Measurements from ENCODE around the gene ZNF668. TPM values are rescaled to one million over a fixed set of nuclear protein-coding genes. Genes with fewer than 3 reads are reported as not detected.

The ZNF668 gene
- total and polyA plus RNA-seq, 2 donors (not counting 1 experiment from before 2014, with no cell fraction given), result 8.1 to 12.1 TPM

GRCh38 chr16:31080756-31081419, 6.8 kb upstream of the ZNF668 start:
- no peak overlapping the region for H3K4me3 ChIP-seq (replicated peaks in 1 of 4; ENCODE audit: control extremely low read depth in 1 of 4, insufficient read depth in 1 of 4, low read depth in 3 of 4, low read length in 4 of 4)
- H3K27ac ChIP-seq (ENCODE audit: insufficient read depth, low read length), result no peak overlapping the region
- H3K9ac ChIP-seq (ENCODE audit: insufficient read depth, low read length), result no peak overlapping the region
- no peaks in the 10 kb centered on the region for H3K9me3 ChIP-seq (ENCODE audit: control insufficient read depth, insufficient read depth, low read depth, low read length)
- no peaks in the 10 kb centered on the region for H4K20me1 ChIP-seq (ENCODE audit: control insufficient read depth, extremely low read depth, insufficient read depth, low read length)
- no peaks in the 10 kb centered on the region for H3K27me3 ChIP-seq (ENCODE audit: control insufficient read depth, insufficient read depth, low read length)
- DNase-seq (ENCODE audit: low read depth in 2 of 2), result no peak
- no peak overlapping the region for H3K4me2 ChIP-seq (ENCODE audit: extremely low read depth, insufficient read depth, low read length)
- H3K4me1 ChIP-seq (ENCODE audit: control insufficient read depth, extremely low read depth, insufficient read depth, low read length), result no peaks in the 10 kb centered on the region
- H2AFZ ChIP-seq (ENCODE audit: low read length), result no peak overlapping the region
- peaks cover 43% of the 10 kb centered on the region for H3K36me3 ChIP-seq (ENCODE audit: control insufficient read depth, insufficient read depth, low read length)
- peaks cover 28% of the 10 kb centered on the region for H3K79me2 ChIP-seq (ENCODE audit: control insufficient read depth, insufficient read depth, low read length)
- TF ChIP-seq, protein P1, sequence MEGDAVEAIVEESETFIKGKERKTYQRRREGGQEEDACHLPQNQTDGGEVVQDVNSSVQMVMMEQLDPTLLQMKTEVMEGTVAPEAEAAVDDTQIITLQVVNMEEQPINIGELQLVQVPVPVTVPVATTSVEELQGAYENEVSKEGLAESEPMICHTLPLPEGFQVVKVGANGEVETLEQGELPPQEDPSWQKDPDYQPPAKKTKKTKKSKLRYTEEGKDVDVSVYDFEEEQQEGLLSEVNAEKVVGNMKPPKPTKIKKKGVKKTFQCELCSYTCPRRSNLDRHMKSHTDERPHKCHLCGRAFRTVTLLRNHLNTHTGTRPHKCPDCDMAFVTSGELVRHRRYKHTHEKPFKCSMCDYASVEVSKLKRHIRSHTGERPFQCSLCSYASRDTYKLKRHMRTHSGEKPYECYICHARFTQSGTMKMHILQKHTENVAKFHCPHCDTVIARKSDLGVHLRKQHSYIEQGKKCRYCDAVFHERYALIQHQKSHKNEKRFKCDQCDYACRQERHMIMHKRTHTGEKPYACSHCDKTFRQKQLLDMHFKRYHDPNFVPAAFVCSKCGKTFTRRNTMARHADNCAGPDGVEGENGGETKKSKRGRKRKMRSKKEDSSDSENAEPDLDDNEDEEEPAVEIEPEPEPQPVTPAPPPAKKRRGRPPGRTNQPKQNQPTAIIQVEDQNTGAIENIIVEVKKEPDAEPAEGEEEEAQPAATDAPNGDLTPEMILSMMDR (conservative IDR thresholded peaks at IDR 0.05 in 1 of 2, IDR thresholded peaks at IDR 0.05 in 1 of 2; ENCODE audit: low read depth in 1 of 2, low read length in 2 of 2), result no peak
- no peak for TF ChIP-seq EZH2 (IDR thresholded peaks at IDR 0.05; ENCODE audit: low read length, missing control alignments)

DNA sequence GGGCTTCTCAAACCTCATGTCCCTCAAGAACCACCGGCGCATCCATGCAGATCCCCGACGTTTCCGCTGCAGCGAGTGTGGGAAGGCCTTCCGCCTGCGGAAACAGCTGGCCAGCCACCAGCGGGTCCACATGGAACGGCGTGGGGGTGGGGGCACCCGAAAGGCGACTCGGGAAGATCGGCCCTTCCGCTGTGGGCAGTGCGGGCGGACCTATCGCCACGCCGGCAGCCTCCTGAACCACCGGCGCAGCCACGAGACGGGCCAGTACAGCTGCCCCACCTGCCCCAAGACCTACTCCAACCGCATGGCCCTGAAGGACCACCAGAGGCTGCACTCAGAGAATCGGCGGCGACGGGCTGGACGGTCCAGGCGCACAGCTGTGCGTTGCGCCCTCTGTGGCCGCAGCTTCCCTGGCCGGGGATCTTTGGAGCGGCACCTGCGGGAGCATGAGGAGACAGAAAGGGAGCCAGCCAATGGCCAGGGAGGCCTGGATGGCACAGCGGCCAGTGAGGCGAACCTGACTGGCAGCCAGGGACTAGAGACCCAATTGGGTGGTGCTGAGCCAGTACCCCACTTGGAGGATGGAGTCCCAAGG, 6.1 kb upstream of the ZNF668 start:
- Histone ChIP-seq H3K4me2 (ENCODE audit: extremely low read depth, insufficient read depth, low read length) (no peak overlapping the region), H3K79me2 (ENCODE audit: control insufficient read depth, insufficient read depth, low read length) (peaks cover 34% of the 10 kb centered on the region), H3K9me3 (ENCODE audit: control insufficient read depth, insufficient read depth, low read depth, low read length) (no peaks in the 10 kb centered on the region), H2AFZ (ENCODE audit: low read length) (no peak overlapping the region), H3K9ac (ENCODE audit: insufficient read depth, low read length) (no peak overlapping the region), H3K27me3 (ENCODE audit: control insufficient read depth, insufficient read depth, low read length) (no peaks in the 10 kb centered on the region), H3K4me3 (replicated peaks in 1 of 4; ENCODE audit: control extremely low read depth in 1 of 4, insufficient read depth in 1 of 4, low read depth in 3 of 4, low read length in 4 of 4) (no peak overlapping the region), H3K4me1 (ENCODE audit: control insufficient read depth, extremely low read depth, insufficient read depth, low read length) (no peaks in the 10 kb centered on the region), H3K27ac (ENCODE audit: insufficient read depth, low read length) (no peak overlapping the region), H3K36me3 (ENCODE audit: control insufficient read depth, insufficient read depth, low read length) (peaks cover 43% of the 10 kb centered on the region), H4K20me1 (ENCODE audit: control insufficient read depth, extremely low read depth, insufficient read depth, low read length) (no peaks in the 10 kb centered on the region)
- TF ChIP-seq, protein P1 (conservative IDR thresholded peaks at IDR 0.05 in 1 of 2, IDR thresholded peaks at IDR 0.05 in 1 of 2; ENCODE audit: low read depth in 1 of 2, low read length in 2 of 2), result no peak
- TF ChIP-seq EZH2 (IDR thresholded peaks at IDR 0.05; ENCODE audit: low read length, missing control alignments), result no peak
- DNase-seq (ENCODE audit: low read depth in 2 of 2), result no peak

DNA sequence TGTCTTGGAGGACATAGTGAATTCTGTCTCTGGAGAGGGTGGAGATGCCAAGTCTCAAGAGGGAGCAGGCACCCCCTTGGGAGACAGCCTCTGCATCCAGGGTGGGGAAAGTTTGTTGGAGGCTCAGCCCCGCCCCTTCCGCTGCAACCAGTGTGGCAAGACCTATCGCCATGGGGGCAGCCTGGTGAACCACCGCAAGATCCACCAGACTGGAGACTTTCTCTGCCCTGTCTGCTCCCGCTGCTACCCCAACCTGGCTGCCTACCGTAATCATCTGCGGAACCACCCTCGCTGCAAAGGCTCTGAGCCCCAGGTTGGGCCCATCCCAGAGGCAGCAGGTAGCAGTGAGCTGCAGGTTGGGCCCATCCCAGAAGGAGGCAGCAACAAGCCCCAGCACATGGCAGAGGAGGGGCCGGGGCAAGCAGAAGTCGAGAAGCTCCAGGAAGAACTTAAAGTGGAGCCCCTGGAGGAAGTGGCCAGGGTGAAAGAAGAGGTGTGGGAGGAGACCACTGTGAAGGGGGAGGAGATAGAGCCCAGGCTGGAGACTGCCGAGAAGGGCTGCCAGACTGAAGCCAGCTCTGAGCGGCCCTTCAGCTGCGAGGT, 5.4 kb upstream of the ZNF668 start:
- H3K9me3 ChIP-seq (ENCODE audit: control insufficient read depth, insufficient read depth, low read depth, low read length), result no peaks in the 10 kb centered on the region
- no peak overlapping the region for H3K27ac ChIP-seq (ENCODE audit: insufficient read depth, low read length)
- no peaks in the 10 kb centered on the region for H3K27me3 ChIP-seq (ENCODE audit: control insufficient read depth, insufficient read depth, low read length)
- H3K79me2 ChIP-seq (ENCODE audit: control insufficient read depth, insufficient read depth, low read length), result peaks cover 41% of the 10 kb centered on the region
- no peak for TF ChIP-seq EZH2 (IDR thresholded peaks at IDR 0.05; ENCODE audit: low read length, missing control alignments)
- TF ChIP-seq, protein P1 (conservative IDR thresholded peaks at IDR 0.05 in 1 of 2, IDR thresholded peaks at IDR 0.05 in 1 of 2; ENCODE audit: low read depth in 1 of 2, low read length in 2 of 2), result no peak
- H3K4me2 ChIP-seq (ENCODE audit: extremely low read depth, insufficient read depth, low read length), result no peak overlapping the region
- no peaks in the 10 kb centered on the region for H3K4me1 ChIP-seq (ENCODE audit: control insufficient read depth, extremely low read depth, insufficient read depth, low read length)
- no peak for DNase-seq (ENCODE audit: low read depth in 2 of 2)
- H4K20me1 ChIP-seq (ENCODE audit: control insufficient read depth, extremely low read depth, insufficient read depth, low read length), result no peaks in the 10 kb centered on the region
- no peak overlapping the region for H2AFZ ChIP-seq (ENCODE audit: low read length)
- H3K4me3 ChIP-seq (replicated peaks in 1 of 4; ENCODE audit: control extremely low read depth in 1 of 4, insufficient read depth in 1 of 4, low read depth in 3 of 4, low read length in 4 of 4), result no peak overlapping the region
- H3K9ac ChIP-seq (ENCODE audit: insufficient read depth, low read length), result no peak overlapping the region
- peaks cover 39% of the 10 kb centered on the region for H3K36me3 ChIP-seq (ENCODE audit: control insufficient read depth, insufficient read depth, low read length)

All from fibroblast of lung (primary cell).